T-cell (primary cell): ENCODE measurements around the gene RIPOR2. TPM values are rescaled to one million over a fixed set of nuclear protein-coding genes. Genes with fewer than 3 reads are reported as not detected.

Source experiments
- ATAC-seq, 4 experiments: fragments of 200-7000 bp in 3 of 4; fragments of 150-1000 bp in 1 of 4; cut with Tn5 transposase; replicated peaks in 1 of 4; 1 replicate in 3 of 4; 2 replicates in 1 of 4; pipeline ENCODE4 v1.10.0; 2021; ENCODE audit warnings: moderate library complexity in 3 of 4, mild to moderate bottlenecking in 2 of 4, moderate number of reproducible peaks in 1 of 4
- CTCF ChIA-PET, 2 donors: fragments of 300-600 bp; sonication (Branson Sonifier 250); formaldehyde crosslinking; loops; one replicate each; lab custom pipeline; 2022; ENCODE audit warnings: antibody characterized with exemption in 2 of 2; lab: Charles Lee
- POLR2A ChIA-PET, 2 donors: fragments of 300-600 bp; sonication (Branson Sonifier 250); formaldehyde crosslinking; loops; one replicate each; lab custom pipeline; 2022; ENCODE audit warnings: antibody characterized with exemption in 2 of 2; lab: Charles Lee
- DNase-seq, 35 experiments: peaks; one replicate each; pipeline versions ENCODE4 v3.0.0 to v3.0.0-alpha.2; 2013 to 2023
- H3K27ac ChIP-seq: one replicate; pipeline ENCODE4 v1.5.1; 2013; ENCODE audit warnings: low read length
- H3K27me3 ChIP-seq, 2 experiments: replicated peaks in 1 of 2; 1 replicate in 1 of 2; 2 replicates in 1 of 2; pipeline versions ENCODE4 v1.6.1 to v1.7.0; 2013; ENCODE audit warnings: low read length in 1 of 2, mixed read lengths in 1 of 2; ENCODE audit not compliant: control insufficient read depth in 2 of 2, insufficient read depth in 2 of 2; ENCODE audit errors: extremely low read depth in 1 of 2
- H3K36me3 ChIP-seq, 2 donors: 1 replicate in 1 of 2; 2 replicates in 1 of 2; pipeline versions ENCODE4 v1.6.1 to v1.7.0; 2013; ENCODE audit warnings: low read length in 1 of 2; ENCODE audit not compliant: control insufficient read depth in 2 of 2, insufficient read depth in 1 of 2; ENCODE audit errors: extremely low read depth in 1 of 2
- H3K4me1 ChIP-seq, 2 experiments: 1 replicate in 1 of 2; 2 replicates in 1 of 2; pipeline versions ENCODE4 v1.6.1 to v1.7.0; 2013; ENCODE audit warnings: low read length in 2 of 2, mixed read lengths in 1 of 2; ENCODE audit not compliant: insufficient read depth in 2 of 2, control insufficient read depth in 1 of 2; ENCODE audit errors: extremely low read depth in 1 of 2
- H3K4me3 ChIP-seq, 2 donors: 1 replicate in 1 of 2; 2 replicates in 1 of 2; pipeline versions ENCODE4 v1.5.1 to v1.7.0; 2013; ENCODE audit warnings: mild to moderate bottlenecking in 2 of 2, low read length in 1 of 2, moderate library complexity in 1 of 2; ENCODE audit not compliant: control insufficient read depth in 1 of 2; ENCODE audit errors: extremely low read depth in 1 of 2
- H3K9me3 ChIP-seq: 2 replicates; pipeline ENCODE4 v1.7.0; 2013
- H3K27ac Mint-ChIP-seq, 2 donors: one replicate each; pipeline ENCODE4 v1.8.0; 2020 to 2021; ENCODE audit warnings: mild to moderate bottlenecking in 2 of 2, mixed read lengths in 2 of 2
- H3K27me3 Mint-ChIP-seq, 2 donors: one replicate each; pipeline ENCODE4 v1.8.0; 2021 to 2022; ENCODE audit warnings: mixed read lengths in 2 of 2
- H3K36me3 Mint-ChIP-seq: one replicate; pipeline ENCODE4 v1.8.0; 2021; ENCODE audit warnings: mixed read lengths
- H3K4me1 Mint-ChIP-seq, 3 donors: one replicate each; pipeline ENCODE4 v1.8.0; 2020 to 2022; ENCODE audit warnings: mixed read lengths in 3 of 3, mild to moderate bottlenecking in 1 of 3
- H3K4me3 Mint-ChIP-seq, 3 donors: one replicate each; pipeline ENCODE4 v1.8.0; 2020 to 2022; ENCODE audit warnings: mild to moderate bottlenecking in 3 of 3, mixed read lengths in 3 of 3, moderate library complexity in 3 of 3
- H3K9me3 Mint-ChIP-seq, 3 donors: one replicate each; pipeline ENCODE4 v1.8.0; 2020 to 2022; ENCODE audit warnings: mixed read lengths in 3 of 3
- whole genome bisulfite sequencing: methylation state at CpG from one replicate; pipeline ENCODE4 v1.1.5; 2013; ENCODE audit warnings: missing lambda C conversion rate; ENCODE audit not compliant: insufficient coverage; 5-methylcytosine and 5-hydroxymethylcytosine counted together
- total RNA-seq, 35 experiments: library from RNA in 6 of 35; stranded (reverse) in 6 of 35; fragments of 120-200 nt in 1 of 35; gene quantifications; one replicate each; pipeline versions ENCODE4 v1.2.1 to v1.2.4 and lab custom pipeline; 2013 to 2026

The RIPOR2 gene
- total RNA-seq, 5 donors from 2014 or later (not counting 1 experiment from before 2014, with no cell fraction given), result 381 to 480 (median 441) TPM

DNA sequence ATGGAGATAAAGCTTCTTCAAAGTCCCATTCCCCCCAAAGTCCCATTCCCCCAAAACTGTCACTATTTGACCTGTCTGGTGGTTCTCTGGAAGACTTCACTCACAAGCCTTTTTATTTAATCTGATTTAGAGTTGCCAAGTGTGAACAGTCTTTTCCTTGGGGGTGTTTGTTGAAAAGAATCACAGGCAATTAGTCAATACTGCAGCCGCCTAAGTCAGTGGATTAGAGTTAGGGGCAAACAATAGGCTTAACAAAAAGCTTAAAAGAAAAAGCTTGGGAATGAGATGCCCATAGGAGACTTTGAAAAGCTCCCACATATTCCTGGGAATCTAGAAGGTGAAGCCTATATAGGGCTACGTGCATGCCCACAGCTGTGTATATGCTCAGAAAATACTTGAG is 8.0 kb upstream of the RIPOR2 start:
- Histone ChIP-seq H3K9me3 (peaks cover 7% of the 10 kb centered on the region), H3K4me3 (no peak overlapping the region), H3K27me3 (no peaks in the 10 kb centered on the region), H3K36me3 (peaks cover 0 to 8% of the 10 kb centered on the region in 2 donors), H3K4me1 (peaks cover 40 to 42% of the 10 kb centered on the region in 2 experiments), H3K27ac (no peak overlapping the region)
- POLR2A ChIA-PET, result interaction anchor here (0.6 to 1.2 kb wide), 4 partner anchors 9 to 85 kb away, joined by 3 to 14 read pairs (median 4); no protein-coding TSS in a partner anchor
- 100% methylated on average over 1 of the region's 2 CpGs for WGBS
- Mint-ChIP-seq H3K4me1 (peaks cover 61 to 69% (median 63%) of the 10 kb centered on the region in 3 donors), H3K9me3 (peaks cover 7 to 29% (median 20%) of the 10 kb centered on the region in 3 donors), H3K27me3 (no peaks in the 10 kb centered on the region), H3K4me3 (no peak overlapping the region), H3K27ac (peak overlapping the region in 1 of 2 donors; percentile 86), H3K36me3 (peaks cover 51% of the 10 kb centered on the region)
- DNase-seq (no peak), ATAC-seq (no peak)
- CTCF ChIA-PET, result interaction anchor here (0.6 to 2.2 kb wide), 5 partner anchors 10 to 88 kb away, joined by 3 to 11 read pairs (median 3); no protein-coding TSS in a partner anchor

DNA sequence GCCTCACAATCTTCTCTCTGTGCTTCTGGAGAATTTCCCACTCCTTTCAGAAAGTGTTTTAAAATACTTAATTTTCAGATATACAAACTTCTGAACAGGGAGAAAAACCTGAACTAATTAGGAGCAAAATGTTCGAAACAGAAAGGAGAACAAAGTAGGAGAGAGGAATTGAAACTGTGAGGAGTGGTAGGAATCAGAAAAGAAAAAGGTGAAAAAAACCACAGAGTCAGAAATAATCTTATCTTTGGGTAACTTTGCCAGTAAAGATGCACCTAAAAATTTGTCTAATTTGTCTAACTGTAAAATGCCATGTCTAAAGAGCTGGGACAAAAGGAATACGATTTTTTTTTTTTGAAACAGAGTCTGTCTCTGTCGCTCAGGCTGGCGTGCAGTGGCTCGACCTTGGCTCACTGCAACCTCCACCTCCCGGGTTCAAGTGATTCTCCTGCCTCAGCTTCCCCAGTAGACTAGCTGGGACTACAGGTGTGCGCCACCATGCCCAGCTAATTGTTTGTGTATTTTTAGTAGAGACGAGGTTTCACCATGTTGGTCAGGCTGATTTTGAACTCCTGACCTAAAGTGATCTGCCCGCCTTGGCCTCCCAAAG is 4.7 kb upstream of the RIPOR2 start:
- H3K4me1 Mint-ChIP-seq, result peaks cover 65 to 73% (median 66%) of the 10 kb centered on the region in 3 donors
- H3K4me3 Mint-ChIP-seq, result peak overlapping the region; percentile 23 to 51 (median 24)

DNA sequence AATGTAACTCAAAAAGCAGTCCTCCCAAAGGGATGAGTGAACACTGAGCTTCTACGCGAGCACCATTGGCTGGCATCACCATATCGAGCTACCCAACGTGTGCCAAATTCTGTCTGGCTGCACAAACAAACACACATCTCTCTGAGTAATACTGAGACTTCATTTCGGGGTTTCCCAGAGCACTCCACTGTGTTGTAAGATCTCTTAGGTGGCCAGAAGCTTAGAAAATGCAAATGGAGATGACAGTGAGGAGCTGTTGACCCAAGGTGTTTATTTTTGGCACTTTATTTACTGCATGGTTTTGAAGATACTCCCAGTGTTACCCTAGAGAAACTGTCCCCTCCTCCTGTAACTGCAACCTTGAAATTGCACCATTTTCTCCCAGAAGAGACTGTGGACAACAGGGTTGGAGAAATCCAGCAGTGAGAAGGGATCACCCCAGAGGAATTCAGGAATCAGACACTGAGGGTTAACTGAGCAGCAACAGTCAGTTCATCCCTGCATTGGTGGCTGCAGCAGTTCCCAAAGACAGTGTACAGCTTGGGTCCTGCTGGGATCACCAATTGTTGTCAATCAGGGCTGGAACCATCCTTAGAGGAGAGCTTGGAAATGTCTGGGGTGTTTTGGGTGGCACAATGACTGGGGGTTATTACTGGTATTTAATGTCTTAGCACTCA is 1.0 kb upstream of the RIPOR2 start:
- H3K27ac Mint-ChIP-seq, result peak overlapping the region; percentile 97 to 100
- WGBS, result no CpG with 5 or more reads among the region's 5 CpGs
- H3K9me3 Mint-ChIP-seq, result no peaks in the 10 kb centered on the region
- H3K4me1 Mint-ChIP-seq, result peaks cover 55 to 73% (median 61%) of the 10 kb centered on the region in 3 donors
- Histone ChIP-seq H3K4me1 (peaks cover 37 to 53% of the 10 kb centered on the region in 2 experiments), H3K27ac (peak overlapping the region; percentile 90), H3K9me3 (no peaks in the 10 kb centered on the region), H3K4me3 (peak overlapping the region; percentile 93 to 94), H3K27me3 (no peaks in the 10 kb centered on the region), H3K36me3 (peaks cover 0 to 8% of the 10 kb centered on the region in 2 donors)
- DNase-seq (peak in 30 of 35 experiments; percentile 34 to 83 (median 54)), ATAC-seq (peak; percentile 56 to 73 (median 60))
- POLR2A ChIA-PET, result interaction anchor here (0.5 to 4.3 kb wide), 12 partner anchors 11 to 133 kb away, joined by 3 to 22 read pairs (median 4); no protein-coding TSS in a partner anchor
- CTCF ChIA-PET, result interaction anchor here (0.6 to 7.8 kb wide), 19 partner anchors 8 to 91 kb away, joined by 3 to 160 read pairs (median 6); no protein-coding TSS in a partner anchor
- peaks cover 42% of the 10 kb centered on the region for H3K36me3 Mint-ChIP-seq
- H3K4me3 Mint-ChIP-seq, result peak overlapping the region; percentile 93 to 98 (median 96)
- no peaks in the 10 kb centered on the region for H3K27me3 Mint-ChIP-seq

More for the DNA sequence above, 4.7 kb upstream of the RIPOR2 start:
- ChIA-PET POLR2A (no interaction called here), CTCF (interaction anchor here in 1 of 2 donors (1.4 to 1.6 kb wide), 2 partner anchors 51 to 78 kb away, joined by 4 to 5 read pairs; no protein-coding TSS in a partner anchor)
- H3K9me3 ChIP-seq, result peaks cover 7% of the 10 kb centered on the region
- no peaks in the 10 kb centered on the region for H3K27me3 Mint-ChIP-seq
- no peak for DNase-seq
- H3K36me3 ChIP-seq, result no peaks in the 10 kb centered on the region
- H3K9me3 Mint-ChIP-seq, result peaks cover 7 to 14% (median 11%) of the 10 kb centered on the region in 3 donors
- peak overlapping the region; percentile 90 for H3K27ac ChIP-seq
- no peak for ATAC-seq
- H3K36me3 Mint-ChIP-seq, result peaks cover 35% of the 10 kb centered on the region
- H3K4me1 ChIP-seq, result peaks cover 38 to 48% of the 10 kb centered on the region in 2 experiments
- no peaks in the 10 kb centered on the region for H3K27me3 ChIP-seq
- peak overlapping the region; percentile 96 to 97 for H3K27ac Mint-ChIP-seq
- 83% methylated on average over 3 of the region's 9 CpGs for WGBS
- H3K4me3 ChIP-seq, result no peak overlapping the region

DNA sequence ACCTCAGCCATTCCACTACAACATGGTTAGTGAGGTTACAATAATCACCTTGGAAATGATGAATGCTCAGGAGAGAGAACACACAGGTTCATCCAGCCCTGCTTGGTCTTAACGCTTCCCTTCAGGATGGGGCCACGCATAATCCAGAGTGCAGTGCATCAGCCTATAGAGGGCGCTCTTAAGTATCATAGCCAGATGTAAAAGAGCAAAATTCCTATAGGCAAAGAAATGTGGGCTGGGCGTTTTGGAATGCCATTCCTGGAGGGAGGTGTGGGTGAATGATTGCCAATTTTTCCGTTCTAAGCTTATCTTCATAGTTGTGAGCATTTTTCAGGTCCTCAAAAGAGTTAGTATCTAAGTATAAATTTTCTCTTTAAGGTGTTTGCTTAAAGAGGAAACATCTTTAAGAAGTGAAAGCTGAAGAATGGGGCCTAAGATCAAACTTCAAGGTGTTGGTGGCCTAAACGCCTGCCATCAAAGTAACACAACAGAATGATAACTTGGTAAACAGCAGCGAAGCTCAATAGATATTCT is 1.8 kb downstream of the RIPOR2 start:
- peak in 3 of 4 experiments; percentile 8 to 23 (median 12) for ATAC-seq
- peak in 17 of 35 experiments; percentile 26 to 82 (median 49) for DNase-seq
- Histone ChIP-seq H3K27me3 (no peaks in the 10 kb centered on the region), H3K36me3 (peaks cover 3 to 35% of the 10 kb centered on the region in 2 donors), H3K9me3 (no peaks in the 10 kb centered on the region), H3K4me3 (peak overlapping the region; percentile 93 to 94), H3K27ac (peak overlapping the region; percentile 65), H3K4me1 (peaks cover 39 to 55% of the 10 kb centered on the region in 2 experiments)
- H3K9me3 Mint-ChIP-seq, result no peaks in the 10 kb centered on the region
- H3K4me1 Mint-ChIP-seq, result peaks cover 55 to 73% (median 62%) of the 10 kb centered on the region in 3 donors
- ChIA-PET CTCF (interaction anchor here (0.6 to 7.8 kb wide), 64 partner anchors 8 to 214 kb away, joined by 3 to 160 read pairs (median 5); partner anchors contain the start of gene GMNN (in 1 of the 2)), POLR2A (interaction anchor here (0.6 to 4.3 kb wide), 16 partner anchors 8 to 425 kb away, joined by 3 to 22 read pairs (median 4); no protein-coding TSS in a partner anchor)
- 0% methylated on average over 1 of the region's 7 CpGs for WGBS
- peaks cover 63% of the 10 kb centered on the region for H3K36me3 Mint-ChIP-seq
- peak overlapping the region; percentile 97 to 100 for H3K27ac Mint-ChIP-seq
- H3K4me3 Mint-ChIP-seq, result peak overlapping the region; percentile 93 to 98 (median 96)
- no peaks in the 10 kb centered on the region for H3K27me3 Mint-ChIP-seq

DNA sequence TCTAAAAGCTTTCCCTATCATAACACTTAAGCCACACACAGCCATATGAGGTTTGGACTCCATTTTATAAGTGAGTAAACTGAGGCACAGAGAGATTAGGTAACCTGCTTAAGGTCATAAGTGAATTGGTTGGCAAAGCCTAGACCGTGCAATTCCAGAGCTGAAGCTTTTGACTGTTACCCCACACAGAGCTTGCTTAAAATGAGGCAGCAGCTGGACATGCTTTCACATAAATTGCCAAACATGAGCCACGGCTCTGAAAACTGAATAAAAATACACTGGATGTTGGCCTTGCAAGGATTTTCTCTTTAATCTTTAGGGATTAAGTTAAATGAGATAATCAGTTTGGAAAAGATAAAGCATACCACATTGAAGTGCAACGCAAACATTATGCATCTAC is 2.5 kb downstream of the RIPOR2 start:
- WGBS, result no CpG with 5 or more reads among the region's 3 CpGs
- H3K9me3 Mint-ChIP-seq, result no peaks in the 10 kb centered on the region
- H3K36me3 Mint-ChIP-seq, result peaks cover 70% of the 10 kb centered on the region
- peak overlapping the region; percentile 97 to 100 for H3K27ac Mint-ChIP-seq
- peak overlapping the region; percentile 93 to 94 for H3K4me3 ChIP-seq
- H3K27me3 ChIP-seq, result no peaks in the 10 kb centered on the region
- no peaks in the 10 kb centered on the region for H3K9me3 ChIP-seq
- no peak for ATAC-seq
- peaks cover 57 to 73% (median 63%) of the 10 kb centered on the region in 3 donors for H3K4me1 Mint-ChIP-seq
- peak overlapping the region; percentile 65 for H3K27ac ChIP-seq
- H3K27me3 Mint-ChIP-seq, result no peaks in the 10 kb centered on the region
- ChIA-PET POLR2A (interaction anchor here (0.5 to 4.3 kb wide), 13 partner anchors 11 to 356 kb away, joined by 3 to 22 read pairs (median 3); no protein-coding TSS in a partner anchor), CTCF (interaction anchor here (0.6 to 7.8 kb wide), 41 partner anchors 7 to 202 kb away, joined by 3 to 160 read pairs (median 5); partner anchors contain the start of gene GMNN (in 1 of the 2))
- peak overlapping the region; percentile 93 to 98 (median 96) for H3K4me3 Mint-ChIP-seq
- peaks cover 3 to 41% of the 10 kb centered on the region in 2 donors for H3K36me3 ChIP-seq
- H3K4me1 ChIP-seq, result peaks cover 36 to 55% of the 10 kb centered on the region in 2 experiments
- DNase-seq, result no peak
